Activated CD4-positive, alpha-beta T cell treated with anti-CD3 and anti-CD28 coated beads, Interleukin-2, amount 10 ng/mL, durations not matched to agents 24 days and 14 days (primary cell): ENCODE results near the gene CD247. TPM values are rescaled to one million over a fixed set of nuclear protein-coding genes. Genes with fewer than 3 reads are reported as not detected.

Source experiments
- DNase-seq: peaks from one replicate; pipeline ENCODE4 v3.0.0; 2022
- H3K27ac Mint-ChIP-seq: one replicate; pipeline ENCODE4 v1.8.0; 2022; ENCODE audit warnings: mild to moderate bottlenecking, mixed read lengths
- H3K27me3 Mint-ChIP-seq: one replicate; pipeline ENCODE4 v1.8.0; 2022; ENCODE audit warnings: mixed read lengths
- H3K36me3 Mint-ChIP-seq: one replicate; pipeline ENCODE4 v1.8.0; 2022; ENCODE audit warnings: low read depth, mild to moderate bottlenecking, mixed read lengths
- H3K4me1 Mint-ChIP-seq: one replicate; pipeline ENCODE4 v1.8.0; 2021; ENCODE audit warnings: mixed read lengths
- H3K4me3 Mint-ChIP-seq: one replicate; pipeline ENCODE4 v1.8.0; 2022; ENCODE audit warnings: mild to moderate bottlenecking, moderate library complexity, mixed read lengths
- H3K9me3 Mint-ChIP-seq: one replicate; pipeline ENCODE4 v1.8.0; 2021; ENCODE audit warnings: mixed read lengths
- intact Hi-C: fragments of 100-400 bp; cut with micrococcal nuclease; formaldehyde crosslinking; loops from one replicate; pipeline ENCODE4 v1.15.1; 2023
- total RNA-seq: library from RNA; stranded (reverse); gene quantifications from 2 replicates; pipeline ENCODE4 v1.2.3, GENCODE V29; 2022

CD247 gene
- total RNA-seq, 1 donor from 2014 or later, result 183 TPM

DNA sequence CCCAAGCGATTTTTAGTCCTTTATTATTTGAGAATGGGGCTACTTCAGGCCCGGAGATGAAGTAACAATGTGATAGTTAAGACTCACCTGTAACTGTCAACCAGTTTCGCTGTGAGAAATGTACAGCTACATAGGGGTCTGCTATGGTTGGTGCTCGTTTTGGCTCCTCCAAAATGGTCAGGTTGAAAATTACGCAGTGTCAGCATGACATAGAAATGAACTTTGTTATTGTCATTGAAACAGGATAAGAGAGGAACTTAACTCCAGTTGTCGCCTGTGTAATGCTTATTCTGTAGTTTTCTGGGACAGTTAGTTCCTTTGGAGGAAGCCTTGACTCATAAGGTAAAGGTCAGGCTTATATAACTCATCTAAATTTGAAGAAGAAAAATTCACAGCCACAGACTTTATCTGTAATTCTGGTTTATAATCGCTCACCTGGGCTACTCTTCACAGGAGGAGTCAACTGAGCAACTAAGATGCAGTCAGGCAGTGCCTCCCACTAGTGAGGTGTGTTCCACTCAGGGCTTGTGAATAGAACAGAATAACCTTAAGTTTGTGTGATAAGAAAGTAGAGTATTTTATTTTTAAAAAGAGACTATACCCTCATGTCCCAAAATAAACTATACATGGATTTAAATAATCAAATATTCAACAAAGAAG is 130.9 kb downstream of the CD247 start:
- intact Hi-C loops, result no loop called here
- H3K4me1 Mint-ChIP-seq, result no peaks in the 10 kb centered on the region
- H3K4me3 Mint-ChIP-seq, result no peak overlapping the region
- no peak overlapping the region for H3K27ac Mint-ChIP-seq
- H3K27me3 Mint-ChIP-seq, result no peaks in the 10 kb centered on the region
- H3K36me3 Mint-ChIP-seq, result peaks cover 23% of the 10 kb centered on the region
- no peaks in the 10 kb centered on the region for H3K9me3 Mint-ChIP-seq
- no peak for DNase-seq

Other genes starting within 250 kb of the CD247 start
- 12.3 and 13.6 TPM in 2 replicates for gene CREG1, start 35.2 kb upstream of the CD247 start, total RNA-seq
- gene RCSD1, start 111.7 kb upstream of the CD247 start, total RNA-seq, result 74.7 and 81.0 TPM in 2 replicates
- gene MPZL1, start 203.5 kb upstream of the CD247 start, total RNA-seq, result 39.3 and 41.8 TPM in 2 replicates